IMR-90 (cell line): ENCODE results near the gene COL24A1. TPM values are rescaled to one million over a fixed set of nuclear protein-coding genes. Genes with fewer than 3 reads are reported as not detected.

ENCODE experiments used
- ATAC-seq: fragments of 200-7000 bp; cut with Tn5 transposase; 2 replicates; pipeline ENCODE4 v1.9.1; 2020; ENCODE audit warnings: low read depth, mild to moderate bottlenecking, moderate library complexity
- BruUV-seq: library from RNA; stranded (reverse); fragments of 400-500 nt; replicated peaks from 2 replicates; lab custom pipeline; 2021; lab: Mats Ljungman, UMichigan
- CTCF ChIA-PET: fragments of 300-600 bp; formaldehyde crosslinking; extraction: SDS; loops from one replicate; lab custom pipeline; 2021; ENCODE audit warnings: antibody characterized with exemption; lab: Yijun Ruan, JAX
- POLR2A ChIA-PET: fragments of 300-600 bp; sonication (Branson Sonifier 250); formaldehyde crosslinking; loops from one replicate; lab custom pipeline; 2022; ENCODE audit warnings: antibody characterized with exemption; ENCODE audit not compliant: unreplicated experiment; lab: Charles Lee
- DNase-seq: peaks from one replicate; pipeline ENCODE4 v3.0.0; 2013
- H2AFZ ChIP-seq: replicated peaks from 2 replicates; pipeline ENCODE3; 2013; ENCODE audit warnings: low read length, mild to moderate bottlenecking; ENCODE audit not compliant: poor library complexity
- H2AK5ac ChIP-seq: 2 replicates; pipeline ENCODE4 v1.6.1; 2013; ENCODE audit warnings: low read depth, low read length, inconsistent platforms
- H2AK9ac ChIP-seq: replicated peaks from 2 replicates; pipeline ENCODE3; 2013; ENCODE audit warnings: mild to moderate bottlenecking, low read depth, low read length, moderate library complexity; ENCODE audit not compliant: poor library complexity
- H2BK120ac ChIP-seq: 2 replicates; pipeline ENCODE4 v1.6.1; 2013; ENCODE audit warnings: low read depth, low read length, inconsistent platforms
- H2BK15ac ChIP-seq: 3 replicates; pipeline ENCODE4 v1.6.1; 2013; ENCODE audit warnings: low read depth, low read length, inconsistent platforms
- H2BK20ac ChIP-seq: 2 replicates; pipeline ENCODE4 v1.6.1; 2013; ENCODE audit warnings: low read depth, mild to moderate bottlenecking, inconsistent platforms, low read length, moderate library complexity
- H2BK5ac ChIP-seq: 2 replicates; pipeline ENCODE4 v1.6.1; 2013; ENCODE audit warnings: mild to moderate bottlenecking, low read depth, low read length, inconsistent platforms; ENCODE audit not compliant: poor library complexity, severe bottlenecking
- H3K14ac ChIP-seq: replicated peaks from 2 replicates; pipeline ENCODE4 v1.6.1; 2013; ENCODE audit warnings: low read depth, low read length, inconsistent platforms
- H3K18ac ChIP-seq: 2 replicates; pipeline ENCODE4 v1.6.1; 2013; ENCODE audit warnings: low read depth, low read length, control low read depth
- H3K23ac ChIP-seq: 2 replicates; pipeline ENCODE4 v1.6.1; 2013; ENCODE audit warnings: low read depth, low read length, inconsistent platforms
- H3K27ac ChIP-seq: 2 replicates; pipeline ENCODE4 v1.5.1; 2013; ENCODE audit warnings: mild to moderate bottlenecking, control low read depth, low read length; ENCODE audit not compliant: insufficient read depth
- H3K27me3 ChIP-seq: 2 replicates; pipeline ENCODE4 v1.6.1; 2013; ENCODE audit warnings: low read length; ENCODE audit not compliant: control insufficient read depth, insufficient read depth
- H3K36me3 ChIP-seq: 2 replicates; pipeline ENCODE4 v1.6.1; 2013; ENCODE audit warnings: low read length, mixed read lengths; ENCODE audit not compliant: control insufficient read depth, insufficient read depth
- H3K4ac ChIP-seq: 2 replicates; pipeline ENCODE4 v1.6.1; 2013; ENCODE audit warnings: low read depth, low read length, inconsistent platforms
- H3K4me1 ChIP-seq: 2 replicates; pipeline ENCODE4 v1.6.1; 2013; ENCODE audit warnings: low read length, mixed read lengths; ENCODE audit not compliant: control insufficient read depth, insufficient read depth
- H3K4me2 ChIP-seq: 2 replicates; pipeline ENCODE4 v1.6.1; 2013; ENCODE audit warnings: low read depth, mild to moderate bottlenecking, control low read depth, low read length, moderate library complexity
- H3K4me3 ChIP-seq: 2 replicates; pipeline ENCODE4 v1.5.1; 2013; ENCODE audit warnings: low read depth, mild to moderate bottlenecking, control low read depth, low read length, moderate library complexity; ENCODE audit not compliant: insufficient read depth
- H3K56ac ChIP-seq: 2 replicates; pipeline ENCODE4 v1.6.1; 2013; ENCODE audit warnings: low read length, inconsistent platforms; ENCODE audit not compliant: insufficient read depth; ENCODE audit errors: extremely low read depth
- H3K79me1 ChIP-seq, 2 experiments: 2 replicates each; pipeline ENCODE4 v1.6.1; 2013; ENCODE audit warnings: low read length in 2 of 2, inconsistent platforms in 1 of 2, low read depth in 1 of 2
- H3K9ac ChIP-seq: 2 replicates; pipeline ENCODE4 v1.6.1; 2013; ENCODE audit warnings: low read depth, low read length, control low read depth
- H3K9me1 ChIP-seq: 2 replicates; pipeline ENCODE4 v1.6.1; 2013; ENCODE audit warnings: low read length, inconsistent platforms; ENCODE audit not compliant: insufficient read depth
- H3K9me3 ChIP-seq: 2 replicates; pipeline ENCODE4 v1.6.1; 2013; ENCODE audit warnings: low read length; ENCODE audit not compliant: control insufficient read depth, insufficient read depth
- H4K20me1 ChIP-seq: 2 replicates; pipeline ENCODE4 v1.6.1; 2013; ENCODE audit warnings: low read length, inconsistent platforms; ENCODE audit not compliant: insufficient read depth
- H4K5ac ChIP-seq: 2 replicates; pipeline ENCODE4 v1.6.1; 2013; ENCODE audit warnings: mild to moderate bottlenecking, low read depth, low read length, control low read depth
- H4K8ac ChIP-seq, 2 experiments: 2 replicates each; pipeline ENCODE4 v1.6.1; 2013; ENCODE audit warnings: low read depth in 2 of 2, low read length in 2 of 2, control low read depth in 1 of 2, inconsistent platforms in 1 of 2
- H4K91ac ChIP-seq: 2 replicates; pipeline ENCODE4 v1.6.1; 2013; ENCODE audit warnings: low read depth, low read length, inconsistent platforms; ENCODE audit not compliant: insufficient read depth
- BHLHE40 ChIP-seq: fragments of 150-350 bp; IDR thresholded peaks from 2 replicates; pipeline ENCODE4 v1.6.1; 2016; ENCODE audit warnings: mild to moderate bottlenecking, low read depth, low read length
- FOS ChIP-seq: fragments of 150-350 bp; IDR thresholded peaks from 2 replicates; pipeline ENCODE4 v1.6.1; 2016; ENCODE audit warnings: low read depth, low read length
- RFX5 ChIP-seq: IDR thresholded peaks from 2 replicates; pipeline ENCODE4 v1.8.0; 2012; ENCODE audit warnings: low read depth, mild to moderate bottlenecking, low read length, moderate library complexity
- SMC3 ChIP-seq: fragments of 150-350 bp; IDR thresholded peaks from 2 replicates; pipeline ENCODE4 v1.6.1; 2016; ENCODE audit warnings: low read depth, mild to moderate bottlenecking, antibody characterized with exemption, low read length, moderate library complexity
- WGBS, 2 experiments: methylation state at CpG; one replicate each; pipeline versions ENCODE4 v1.1.5 to v1.1.7; 2013; ENCODE audit warnings: missing lambda C conversion rate in 2 of 2; ENCODE audit not compliant: insufficient read length in 1 of 2; ENCODE audit errors: extremely low coverage in 2 of 2; 5-methylcytosine and 5-hydroxymethylcytosine counted together
- dilution Hi-C: fragments of 300-500 bp; cut with HindIII; formaldehyde crosslinking; loops from one replicate; pipeline ENCODE4 v1.14.3; 2018; ENCODE audit warnings: low sequenced_read_pairs; ENCODE audit not compliant: unreplicated experiment
- in situ Hi-C: fragments of 300-500 bp; cut with MboI; formaldehyde crosslinking; loops from 3 replicates; pipeline ENCODE4 v1.14.3; 2019; ENCODE audit warnings: low sequenced_read_pairs, inconsistent platforms, mixed read lengths
- intact Hi-C: fragments of 100-400 bp; cut with micrococcal nuclease; formaldehyde crosslinking; loops from 2 replicates; pipeline ENCODE4 v1.10.0; 2022
- polyA plus RNA-seq, 3 experiments: library from polyadenylated mRNA; depleted of rRNA; stranded (reverse); fragments of >200 nt; gene quantifications; 2 replicates each; pipeline ENCODE4 v1.2.3, GENCODE V29; 2012; ENCODE audit warnings: low replicate concordance in 1 of 3
- total RNA-seq: library from RNA; depleted of rRNA; stranded (reverse); fragments of >200 nt; gene quantifications from 2 replicates; pipeline ENCODE4 v1.2.3, GENCODE V29; 2012

The COL24A1 gene
- total and polyA plus RNA-seq, 2 of the 4 experiments (the other 2 are of a cell fraction): 1.4 to 2.2 TPM

GRCh38 chr1:86205741-86206140 lies 49.2 kb upstream of the COL24A1 start:
- POLR2A ChIA-PET: no interaction called here
- Histone ChIP-seq H2BK15ac (no peak overlapping the region), H4K5ac (no peak overlapping the region), H4K20me1 (no peaks in the 10 kb centered on the region), H3K9me3 (no peaks in the 10 kb centered on the region), H3K14ac (no peak overlapping the region), H3K9ac (no peak overlapping the region), H4K91ac (no peak overlapping the region; the same call in 1 of the 2 replicates), H3K4me3 (no peak overlapping the region), H3K23ac (no peak overlapping the region), H2AK5ac (no peak overlapping the region), H2BK120ac (no peak overlapping the region), H3K4me2 (0 out of 2 replicates have a peak overlapping the region, but pooled peaks have one; percentile 25), H3K18ac (no peak overlapping the region), H3K36me3 (no peaks in the 10 kb centered on the region), H3K56ac (no peak overlapping the region), H2AK9ac (no peak overlapping the region), H2AFZ (no peak overlapping the region), H3K4me1 (peaks cover 8% of the 10 kb centered on the region), H3K9me1 (peaks cover 4% of the 10 kb centered on the region), H3K27ac (no peak overlapping the region; the same call in 1 of the 2 replicates), H2BK20ac (no peak overlapping the region), H3K27me3 (no peaks in the 10 kb centered on the region), H4K8ac (no peak overlapping the region), H2BK5ac (no peak overlapping the region), H3K79me1 (no peaks in the 10 kb centered on the region), H3K4ac (no peak overlapping the region)
- TF ChIP-seq RFX5 (no peak), FOS (0 out of 2 replicates have a peak, but pooled peaks have one; percentile 37), SMC3 (no peak), BHLHE40 (no peak)
- ATAC-seq (peak; percentile 50), DNase-seq (peak; percentile 47)
- no CpG with 5 or more reads among the region's 3 CpGs for WGBS, 2 experiments
- in situ Hi-C loops (no loop called here), intact Hi-C loops (no loop called here), dilution Hi-C loops (no loop called here)
- CTCF ChIA-PET: no interaction called here
- no TSS peak for BruUV-seq
